Measurements from ENCODE around the gene SEMG1.
A peak's percentile ranks its signal among the peaks of the same experiment; 100 is the strongest.

SEMG1 gene

GRCh38 chr20:45221076-45221475 lies 14.2 kb downstream of the SEMG1 start, which contains the start of gene SEMG2:
Gene SEMG2, plus strand, starts transcription at chr20:45221373. Its CDS starts 17 bp downstream, at chr20:45221390.
- Histone ChIP-seq H3K9me3 (no peaks in the 10 kb centered on the region), H3K27ac (no peak within 1 kb of the TSS), H3K27me3 (peaks cover 65% of the 10 kb centered on the region), H3K4me3 (ENCODE audit: low read depth in 1 of 2, low read length in 1 of 2) (no peak within 1 kb of the TSS), H3K4me1 (ENCODE audit: control insufficient read depth in 1 of 2, insufficient read depth in 1 of 2, low read depth in 1 of 2, low read length in 1 of 2) (no peaks in the 10 kb centered on the region), H3K36me3 (no peaks in the 10 kb centered on the region)
- no peak for TF ChIP-seq CTCF (IDR thresholded peaks at IDR 0.05)

- Histone ChIP-seq H3K27ac (no peak overlapping the region), H3K36me3 (no peaks in the 10 kb centered on the region), H3K4me1 (ENCODE audit: control insufficient read depth in 1 of 2, insufficient read depth in 1 of 2, low read depth in 1 of 2, low read length in 1 of 2) (no peaks in the 10 kb centered on the region), H3K9me3 (no peaks in the 10 kb centered on the region), H3K4me3 (ENCODE audit: low read depth in 1 of 2, low read length in 1 of 2) (no peak overlapping the region), H3K27me3 (peaks cover 84% of the 10 kb centered on the region)
- no peak for TF ChIP-seq CTCF (IDR thresholded peaks at IDR 0.05)
Observed at GRCh38 chr20:45223136-45223535, 16.3 kb downstream of the SEMG1 start.

- no peak overlapping the region for H3K4me3 ChIP-seq (ENCODE audit: low read depth in 1 of 2, low read length in 1 of 2)
- no peaks in the 10 kb centered on the region for H3K36me3 ChIP-seq
- no peak overlapping the region for H3K27ac ChIP-seq
- H3K4me1 ChIP-seq (ENCODE audit: control insufficient read depth in 1 of 2, insufficient read depth in 1 of 2, low read depth in 1 of 2, low read length in 1 of 2) = peaks cover 0 to 9% of the 10 kb centered on the region in 2 experiments
- peaks cover 66% of the 10 kb centered on the region for H3K27me3 ChIP-seq
- no peaks in the 10 kb centered on the region for H3K9me3 ChIP-seq
- TF ChIP-seq CTCF (IDR thresholded peaks at IDR 0.05) = no peak
Observed at GRCh38 chr20:45226287-45226686, 19.5 kb downstream of the SEMG1 start.

GRCh38 chr20:45229264-45230056 lies 22.6 kb downstream of the SEMG1 start:
- H3K4me3 ChIP-seq (ENCODE audit: low read depth in 1 of 2, low read length in 1 of 2) = no peak overlapping the region
- no peak overlapping the region for H3K27ac ChIP-seq
- no peaks in the 10 kb centered on the region for H3K36me3 ChIP-seq
- peaks cover 34% of the 10 kb centered on the region for H3K27me3 ChIP-seq
- no peaks in the 10 kb centered on the region for H3K9me3 ChIP-seq
- H3K4me1 ChIP-seq (ENCODE audit: control insufficient read depth in 1 of 2, insufficient read depth in 1 of 2, low read depth in 1 of 2, low read length in 1 of 2) = peaks cover 0 to 9% of the 10 kb centered on the region in 2 experiments
- TF ChIP-seq CTCF (IDR thresholded peaks at IDR 0.05) = peak; percentile 84

GRCh38 chr20:45230631-45231030 lies 23.8 kb downstream of the SEMG1 start:
- no peak for TF ChIP-seq CTCF (IDR thresholded peaks at IDR 0.05)
- H3K27ac ChIP-seq = no peak overlapping the region
- peaks cover 0 to 9% of the 10 kb centered on the region in 2 experiments for H3K4me1 ChIP-seq (ENCODE audit: control insufficient read depth in 1 of 2, insufficient read depth in 1 of 2, low read depth in 1 of 2, low read length in 1 of 2)
- H3K36me3 ChIP-seq = no peaks in the 10 kb centered on the region
- H3K4me3 ChIP-seq (ENCODE audit: low read depth in 1 of 2, low read length in 1 of 2) = no peak overlapping the region
- no peaks in the 10 kb centered on the region for H3K9me3 ChIP-seq
- H3K27me3 ChIP-seq = peaks cover 25% of the 10 kb centered on the region
